Astrocyte of the cerebellum (primary cell): ENCODE data around the gene DDX18.
A peak's percentile ranks its signal among the peaks of the same experiment; 100 is the strongest.

Experiments used
- DNase-seq: peaks from one replicate; pipeline ENCODE4 v3.0.0-alpha.2; 2011; ENCODE audit warnings: low read depth
- H3K4me3 ChIP-seq: 2 replicates; pipeline ENCODE4 v1.5.1; 2011; ENCODE audit warnings: mild to moderate bottlenecking, low read depth, low read length, moderate library complexity
- in situ Hi-C: cut with HindIII; loops from 2 replicates; pipeline ENCODE4 v1.10.0; 2017; ENCODE audit warnings: low sequenced_read_pairs
- TF ChIP-seq, protein P1 (sequence below): IDR thresholded peaks from 2 replicates; pipeline ENCODE4 v1.5.1; 2012; ENCODE audit warnings: low read length, low read depth, moderate library complexity, mild to moderate bottlenecking; ENCODE audit errors: missing control alignments

The DDX18 gene

DNA sequence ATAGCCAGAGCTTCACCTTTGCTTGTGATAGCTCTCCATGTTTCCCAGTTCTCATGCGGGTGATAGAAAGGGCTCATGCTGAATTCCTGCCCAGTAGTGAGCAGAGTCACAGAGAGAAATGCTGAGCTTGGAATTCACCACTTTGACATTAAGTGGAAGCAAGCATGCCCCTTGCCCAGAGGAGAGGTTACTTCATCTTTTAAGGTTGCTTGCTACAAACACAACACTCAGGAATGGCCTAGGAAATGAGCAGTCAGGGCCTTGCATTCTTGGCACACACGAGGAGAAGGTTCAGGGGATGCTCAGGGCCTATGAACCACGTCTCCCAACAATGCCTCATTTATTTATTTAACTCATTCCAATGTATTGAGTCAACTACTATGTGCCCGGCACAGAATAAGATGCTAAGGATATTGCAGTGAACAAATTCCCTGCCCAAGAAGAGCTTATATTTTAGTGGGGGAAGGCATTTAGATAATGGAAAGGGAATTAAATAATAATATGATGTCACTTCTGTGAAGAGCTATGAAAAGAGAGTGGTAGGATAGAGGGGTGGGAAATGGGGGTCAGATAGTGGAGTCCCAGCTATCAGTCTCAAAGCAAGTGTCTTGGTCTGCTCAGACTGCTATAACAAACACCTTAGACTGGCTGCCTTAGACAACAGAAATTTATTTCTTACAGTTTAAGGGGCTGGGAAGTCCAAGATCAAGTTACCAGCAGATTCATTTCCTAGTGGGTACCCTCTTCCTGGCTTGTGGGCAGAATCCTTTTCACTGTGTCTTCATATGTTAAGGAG is 42.1 kb downstream of the DDX18 start:
- TF ChIP-seq, protein P1, sequence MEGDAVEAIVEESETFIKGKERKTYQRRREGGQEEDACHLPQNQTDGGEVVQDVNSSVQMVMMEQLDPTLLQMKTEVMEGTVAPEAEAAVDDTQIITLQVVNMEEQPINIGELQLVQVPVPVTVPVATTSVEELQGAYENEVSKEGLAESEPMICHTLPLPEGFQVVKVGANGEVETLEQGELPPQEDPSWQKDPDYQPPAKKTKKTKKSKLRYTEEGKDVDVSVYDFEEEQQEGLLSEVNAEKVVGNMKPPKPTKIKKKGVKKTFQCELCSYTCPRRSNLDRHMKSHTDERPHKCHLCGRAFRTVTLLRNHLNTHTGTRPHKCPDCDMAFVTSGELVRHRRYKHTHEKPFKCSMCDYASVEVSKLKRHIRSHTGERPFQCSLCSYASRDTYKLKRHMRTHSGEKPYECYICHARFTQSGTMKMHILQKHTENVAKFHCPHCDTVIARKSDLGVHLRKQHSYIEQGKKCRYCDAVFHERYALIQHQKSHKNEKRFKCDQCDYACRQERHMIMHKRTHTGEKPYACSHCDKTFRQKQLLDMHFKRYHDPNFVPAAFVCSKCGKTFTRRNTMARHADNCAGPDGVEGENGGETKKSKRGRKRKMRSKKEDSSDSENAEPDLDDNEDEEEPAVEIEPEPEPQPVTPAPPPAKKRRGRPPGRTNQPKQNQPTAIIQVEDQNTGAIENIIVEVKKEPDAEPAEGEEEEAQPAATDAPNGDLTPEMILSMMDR, result no peak
- in situ Hi-C loops, result no loop called here
- H3K4me3 ChIP-seq, result no peak overlapping the region
- DNase-seq, result peak; percentile 72

DNA sequence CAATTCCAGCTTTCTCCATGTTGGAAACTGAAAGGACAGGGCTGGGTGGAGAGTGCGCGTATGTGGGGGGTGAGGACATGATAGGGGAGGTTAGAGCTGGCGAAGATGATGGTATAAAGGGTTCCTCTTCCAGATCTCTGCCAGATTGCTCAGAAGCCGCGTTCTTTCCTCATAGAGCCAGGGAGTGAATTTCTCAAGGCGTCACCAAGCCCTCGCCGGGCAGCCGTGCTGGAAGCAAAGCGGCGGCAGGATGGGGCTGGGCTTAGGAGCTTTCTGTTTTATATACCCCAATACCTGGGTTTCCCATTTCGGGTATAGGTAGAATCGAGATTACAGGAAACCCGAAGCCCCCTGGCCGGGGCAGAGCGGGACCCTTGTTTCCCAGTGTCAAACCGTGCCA is 43.8 kb downstream of the DDX18 start:
- in situ Hi-C loops, result no loop called here
- H3K4me3 ChIP-seq, result no peak overlapping the region
- no peak for DNase-seq
- TF ChIP-seq, protein P1, result no peak

DNA sequence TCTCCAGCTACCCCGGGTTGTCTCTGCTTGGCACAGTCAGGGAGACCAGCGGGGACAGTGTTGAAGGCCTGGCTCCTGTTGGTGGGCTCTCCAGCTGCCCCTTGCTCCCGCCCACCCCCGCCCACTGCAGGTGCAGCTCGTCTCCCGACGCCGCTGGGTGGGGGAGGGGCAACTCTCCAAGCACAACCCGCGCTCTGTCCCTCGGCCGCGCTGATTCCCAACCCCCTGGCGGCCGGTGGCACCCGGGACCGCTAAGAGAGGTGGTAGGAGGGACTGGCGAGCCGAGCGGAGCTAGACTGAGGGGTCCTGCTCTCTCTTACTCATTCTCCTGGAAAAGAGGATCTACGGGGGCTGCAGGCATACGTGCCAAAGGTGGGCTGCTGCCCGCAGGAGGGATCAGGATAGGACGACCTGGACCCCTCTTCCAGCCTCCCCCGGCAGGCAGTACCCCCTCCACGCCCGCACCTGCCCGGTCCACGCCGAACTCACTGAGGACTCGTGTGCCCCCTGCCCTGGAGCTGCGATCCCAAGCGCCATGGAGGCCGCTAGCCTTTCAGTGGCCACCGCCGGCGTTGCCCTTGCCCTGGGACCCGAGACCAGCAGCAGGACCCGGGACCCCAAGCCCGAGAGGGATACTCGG is 44.5 kb downstream of the DDX18 start:
- TF ChIP-seq, protein P1, result no peak
- in situ Hi-C loops, result no loop called here
- H3K4me3 ChIP-seq, result no peak overlapping the region
- no peak for DNase-seq

DNA sequence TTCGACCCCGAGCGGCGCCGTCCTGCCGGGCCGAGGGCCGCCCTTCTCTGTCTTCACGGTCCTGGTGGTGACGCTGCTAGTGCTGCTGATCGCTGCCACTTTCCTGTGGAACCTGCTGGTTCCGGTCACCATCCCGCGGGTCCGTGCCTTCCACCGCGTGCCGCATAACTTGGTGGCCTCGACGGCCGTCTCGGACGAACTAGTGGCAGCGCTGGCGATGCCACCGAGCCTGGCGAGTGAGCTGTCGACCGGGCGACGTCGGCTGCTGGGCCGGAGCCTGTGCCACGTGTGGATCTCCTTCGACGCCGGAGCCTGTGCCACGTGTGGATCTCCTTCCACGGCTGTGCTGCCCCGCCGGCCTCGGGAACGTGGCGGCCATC is 45.0 kb downstream of the DDX18 start:
- no peak for DNase-seq
- in situ Hi-C loops, result no loop called here
- H3K4me3 ChIP-seq, result no peak overlapping the region

DNA sequence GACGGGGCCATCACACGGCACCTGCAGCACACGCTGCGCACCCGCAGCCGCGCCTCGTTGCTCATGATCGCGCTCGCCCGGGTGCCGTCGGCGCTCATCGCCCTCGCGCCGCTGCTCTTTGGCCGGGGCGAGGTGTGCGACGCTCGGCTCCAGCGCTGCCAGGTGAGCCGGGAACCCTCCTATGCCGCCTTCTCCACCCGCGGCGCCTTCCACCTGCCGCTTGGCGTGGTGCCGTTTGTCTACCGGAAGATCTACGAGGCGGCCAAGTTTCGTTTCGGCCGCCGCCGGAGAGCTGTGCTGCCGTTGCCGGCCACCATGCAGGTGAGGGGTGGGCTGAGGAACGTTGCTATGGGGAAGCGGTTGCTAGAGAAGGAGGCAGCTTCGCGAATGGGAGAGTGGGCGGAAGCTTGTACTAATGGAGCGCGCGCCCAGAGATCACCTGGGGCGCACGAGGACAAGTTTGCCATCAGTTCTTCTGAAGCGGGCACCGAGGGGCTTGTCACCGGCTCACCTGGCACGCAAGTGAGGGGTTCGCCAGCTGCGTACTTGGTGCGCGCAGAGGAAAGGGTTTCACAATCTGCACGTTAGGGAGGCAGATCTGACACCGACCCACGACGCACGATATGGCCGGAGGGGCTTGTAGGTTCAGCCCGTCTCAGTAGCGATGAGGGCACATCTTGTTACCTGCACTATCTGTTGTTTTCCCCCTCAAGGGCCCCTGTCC is 45.6 kb downstream of the DDX18 start:
- TF ChIP-seq, protein P1, result no peak
- in situ Hi-C loops, result no loop called here
- peak overlapping the region; percentile 15 for H3K4me3 ChIP-seq
- no peak for DNase-seq

More for the DNA sequence above, 45.0 kb downstream of the DDX18 start:
- TF ChIP-seq, protein P1, result no peak

DNA sequence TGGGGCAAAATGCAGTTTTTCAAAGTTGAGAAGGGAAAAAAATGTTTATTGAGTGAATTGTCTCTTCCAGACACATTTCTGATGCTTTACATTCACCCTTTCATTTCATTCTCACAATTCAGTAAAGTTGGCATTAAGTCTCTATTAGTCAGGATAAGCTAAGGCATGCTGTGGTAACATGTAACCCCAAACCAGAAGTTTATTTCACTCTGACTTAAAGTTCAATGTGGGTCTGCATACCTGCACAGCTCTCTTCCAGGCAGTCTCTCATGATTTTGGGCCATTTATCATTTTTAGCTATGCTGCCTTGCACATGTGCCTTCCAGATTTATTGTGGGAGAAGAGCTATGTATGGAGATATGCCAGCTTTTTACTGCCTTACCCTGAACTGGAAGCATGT is 48.0 kb downstream of the DDX18 start:
- in situ Hi-C loops, result no loop called here
- no peak overlapping the region for H3K4me3 ChIP-seq
- no peak for DNase-seq

More for the DNA sequence above, 48.0 kb downstream of the DDX18 start:
- TF ChIP-seq, protein P1, result no peak
